OCI-LY1 (cell line): ENCODE measurements around the gene CRACDL.

Experiments used
- CTCF ChIP-seq: fragments of 200-600 bp; sonication (generic), shearing (Covaris generic); IDR thresholded peaks from 2 replicates; pipeline ENCODE4 v1.5.1; 2017; ENCODE audit warnings: mild to moderate bottlenecking, antibody characterized with exemption, low read length, moderate library complexity, mixed read lengths
- EZH2 ChIP-seq: fragments of 200-600 bp; sonication (generic), shearing (Covaris generic); IDR thresholded peaks from 2 replicates; pipeline ENCODE4 v1.8.0; 2017; ENCODE audit warnings: borderline replicate concordance, mixed run types, mild to moderate bottlenecking, antibody characterized with exemption, low read length, moderate library complexity, mixed read lengths

GRCh38 chr2:98940102-98940501, 4.1 kb upstream of the CRACDL start:
- TF ChIP-seq CTCF (no peak), EZH2 (no peak)
